Measurements from ENCODE around the gene AHDC1. TPM values are rescaled to one million over a fixed set of nuclear protein-coding genes. Genes with fewer than 3 reads are reported as not detected.

Gene AHDC1
- total and polyA plus RNA-seq, 10 of the 15 experiments (the other 5 are each of a cell fraction or from before 2014, with no cell fraction given), result 0.21 to 13.0 (median 1.4) TPM

GRCh38 chr1:27627061-27627460 is 23.1 kb upstream of the AHDC1 start:
- Histone ChIP-seq H3K9ac (ENCODE audit: control insufficient read depth, insufficient read depth, low read length) (peak overlapping the region; percentile 76), H3K36me3 (ENCODE audit: control insufficient read depth in 2 of 2, insufficient read depth in 2 of 2, low read length in 1 of 2) (peaks cover 0 to 2% of the 10 kb centered on the region in 2 experiments; a peak in 1 of 4 replicates), H3K4me1 (ENCODE audit: control insufficient read depth, insufficient read depth, low read length) (peaks cover 81% of the 10 kb centered on the region), H3K27me3 (replicated peaks in 1 of 2; ENCODE audit: control insufficient read depth in 2 of 2, insufficient read depth in 2 of 2, low read length in 1 of 2) (no peaks in the 10 kb centered on the region), H2AFZ (ENCODE audit: control insufficient read depth, low read depth, low read length) (no peak overlapping the region), H3K4me3 (0 out of 2 replicates have a peak overlapping the region, but pooled peaks have one; percentile 93), H4K20me1 (ENCODE audit: control insufficient read depth, insufficient read depth) (no peaks in the 10 kb centered on the region), H3K4me2 (ENCODE audit: control insufficient read depth, insufficient read depth) (peak overlapping the region; percentile 47), H3K27ac (ENCODE audit: control insufficient read depth, insufficient read depth) (peak overlapping the region; percentile 85), H3K79me2 (ENCODE audit: control insufficient read depth, insufficient read depth, low read length) (peaks cover 39% of the 10 kb centered on the region), H3K9me3 (replicated peaks; ENCODE audit: control insufficient read depth, insufficient read depth, low read length) (no peaks in the 10 kb centered on the region)
- no peak for DNase-seq (ENCODE audit: low read depth, low spot score)
- WGBS (ENCODE audit: insufficient coverage, insufficient replicate concordance, low lambda C conversion rate, missing lambda C conversion rate), result 97% methylated on average over 5 of the region's 5 CpGs
- in situ Hi-C loops (cut with MboI), result no loop called here
- BruUV-seq (replicated peaks), result no TSS peak
- intact Hi-C loops (cut with micrococcal nuclease; ENCODE audit: unreplicated experiment), result no loop called here
- TF ChIP-seq EP300 (IDR thresholded peaks at IDR 0.05; ENCODE audit: borderline replicate concordance in 1 of 2, control insufficient read depth in 1 of 2, low read depth in 2 of 2, low read length in 2 of 2) (no peak), MAX (IDR thresholded peaks at IDR 0.05; ENCODE audit: low read depth, low read length) (no peak), SMARCA5 (IDR thresholded peaks at IDR 0.05) (0 out of 2 replicates have a peak, but pooled peaks have one; percentile 1)
- ChIA-PET CTCF (interaction anchor here (1.0 to 17.2 kb wide), 4 partner anchors 19 to 42 kb away, joined by 3 to 208 read pairs (median 14); partner anchors contain the start of gene AHDC1), SMC1A (ENCODE audit: uncharacterized antibody, unreplicated experiment) (interaction anchor here (10.4 kb wide), 1 partner anchor 30 kb away, joined by 66 read pairs; no protein-coding TSS in a partner anchor), POLR2A (interaction anchor here (0.6 to 14.3 kb wide), 3 partner anchors 18 to 36 kb away, joined by 3 to 141 read pairs (median 50); no protein-coding TSS in a partner anchor), RAD21 (ENCODE audit: unreplicated experiment) (interaction anchor here (14.6 to 17.1 kb wide), 2 partner anchors 18 to 37 kb away, joined by 183 to 211 read pairs; no protein-coding TSS in a partner anchor)
- ATAC-seq, result no peak
- no peak for FAIRE-seq
